ENCODE data around the gene KLF16. TPM values are rescaled to one million over a fixed set of nuclear protein-coding genes. Genes with fewer than 3 reads are reported as not detected.

Gene KLF16
- total RNA-seq, 1 donor from 2014 or later = 52.4 TPM

- no peaks in the 10 kb centered on the region for H3K36me3 ChIP-seq (ENCODE audit: insufficient read depth, low read length)
- no peaks in the 10 kb centered on the region for H3K9me3 Mint-ChIP-seq (ENCODE audit: unreplicated experiment)
- H3K4me1 ChIP-seq (ENCODE audit: insufficient read depth, low read length) = peaks cover 2% of the 10 kb centered on the region
- H4K20me1 ChIP-seq (ENCODE audit: insufficient read depth, low read length) = peaks cover 29% of the 10 kb centered on the region
- H3K4me3 Mint-ChIP-seq (ENCODE audit: unreplicated experiment) = no peak overlapping the region
- H3K36me3 Mint-ChIP-seq (ENCODE audit: low read depth, unreplicated experiment) = no peaks in the 10 kb centered on the region
- H3K79me2 ChIP-seq (ENCODE audit: insufficient read depth, low read length) = peaks cover 15% of the 10 kb centered on the region
- TF ChIP-seq EZH2 (IDR thresholded peaks at IDR 0.05; ENCODE audit: insufficient read depth, low read length) (no peak), CTCF (IDR thresholded peaks at IDR 0.05; ENCODE audit: insufficient read depth, low read depth, low read length) (no peak)
- H3K9ac ChIP-seq (ENCODE audit: low read length) = no peak overlapping the region
- no peak overlapping the region for H3K4me2 ChIP-seq (ENCODE audit: low read length)
- no peak for FAIRE-seq
- H3K4me1 Mint-ChIP-seq (ENCODE audit: low read depth, unreplicated experiment) = peaks cover 4% of the 10 kb centered on the region
- DNase-seq (ENCODE audit: low read depth) = no peak
- H3K9me3 ChIP-seq (ENCODE audit: insufficient read depth, low read depth, low read length) = no peaks in the 10 kb centered on the region
- no peak overlapping the region for H3K4me3 ChIP-seq (ENCODE audit: insufficient read depth, low read depth, low read length)
- no peak overlapping the region for H2AFZ ChIP-seq (ENCODE audit: low read depth, low read length)
- H3K27ac Mint-ChIP-seq (ENCODE audit: unreplicated experiment) = no peak overlapping the region
- H3K27ac ChIP-seq (ENCODE audit: low read depth, low read length) = no peak overlapping the region
- no peaks in the 10 kb centered on the region for H3K27me3 Mint-ChIP-seq (ENCODE audit: low read depth, unreplicated experiment)
- no peaks in the 10 kb centered on the region for H3K27me3 ChIP-seq (ENCODE audit: insufficient read depth, low read length)
These were observed 40.4 kb downstream of the KLF16 start for GRCh38 chr19:1823020-1823419.

DNA sequence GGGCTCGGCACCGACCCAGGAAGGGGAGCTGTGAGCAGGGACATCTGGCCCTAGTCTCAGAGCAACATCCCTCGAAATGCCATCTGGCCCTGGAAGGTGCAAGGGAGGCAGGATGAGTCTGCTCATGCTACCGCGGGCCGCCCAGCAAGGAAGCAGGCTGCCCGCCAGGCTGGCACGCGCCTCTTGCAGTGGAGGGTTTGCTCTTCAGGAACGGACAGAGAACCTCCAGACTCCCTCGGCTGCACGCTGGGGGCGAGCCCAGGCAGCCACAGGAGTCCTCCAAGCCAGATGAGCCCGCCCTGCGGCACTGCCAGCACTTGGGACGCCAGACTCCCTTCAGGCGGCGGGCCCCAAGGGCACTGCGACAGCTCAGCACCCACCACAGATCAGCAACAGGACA lies 41.2 kb downstream of the KLF16 start:
- no peak overlapping the region for H3K4me3 Mint-ChIP-seq (ENCODE audit: unreplicated experiment)
- no peak overlapping the region for H3K27ac Mint-ChIP-seq (ENCODE audit: unreplicated experiment)
- no peaks in the 10 kb centered on the region for H3K36me3 Mint-ChIP-seq (ENCODE audit: low read depth, unreplicated experiment)
- H3K4me1 Mint-ChIP-seq (ENCODE audit: low read depth, unreplicated experiment) = peaks cover 4% of the 10 kb centered on the region
- H3K27me3 Mint-ChIP-seq (ENCODE audit: low read depth, unreplicated experiment) = no peaks in the 10 kb centered on the region
- no peaks in the 10 kb centered on the region for H3K9me3 Mint-ChIP-seq (ENCODE audit: unreplicated experiment)
- H3K9me3 ChIP-seq (ENCODE audit: insufficient read depth, low read depth, low read length) = no peaks in the 10 kb centered on the region
- H3K27me3 ChIP-seq (ENCODE audit: insufficient read depth, low read length) = no peaks in the 10 kb centered on the region
- H3K36me3 ChIP-seq (ENCODE audit: insufficient read depth, low read length) = no peaks in the 10 kb centered on the region
- no peak overlapping the region for H3K27ac ChIP-seq (ENCODE audit: low read depth, low read length)
- H4K20me1 ChIP-seq (ENCODE audit: insufficient read depth, low read length) = peaks cover 26% of the 10 kb centered on the region
- H3K79me2 ChIP-seq (ENCODE audit: insufficient read depth, low read length) = peaks cover 15% of the 10 kb centered on the region
- H3K4me2 ChIP-seq (ENCODE audit: low read length) = no peak overlapping the region
- no peak overlapping the region for H3K9ac ChIP-seq (ENCODE audit: low read length)
- DNase-seq (ENCODE audit: low read depth) (no peak), FAIRE-seq (no peak)
- no peak overlapping the region for H2AFZ ChIP-seq (ENCODE audit: low read depth, low read length)
- TF ChIP-seq CTCF (IDR thresholded peaks at IDR 0.05; ENCODE audit: insufficient read depth, low read depth, low read length) (no peak), EZH2 (IDR thresholded peaks at IDR 0.05; ENCODE audit: insufficient read depth, low read length) (no peak)
- H3K4me1 ChIP-seq (ENCODE audit: insufficient read depth, low read length) = peaks cover 2% of the 10 kb centered on the region
- H3K4me3 ChIP-seq (ENCODE audit: insufficient read depth, low read depth, low read length) = no peak overlapping the region

DNA sequence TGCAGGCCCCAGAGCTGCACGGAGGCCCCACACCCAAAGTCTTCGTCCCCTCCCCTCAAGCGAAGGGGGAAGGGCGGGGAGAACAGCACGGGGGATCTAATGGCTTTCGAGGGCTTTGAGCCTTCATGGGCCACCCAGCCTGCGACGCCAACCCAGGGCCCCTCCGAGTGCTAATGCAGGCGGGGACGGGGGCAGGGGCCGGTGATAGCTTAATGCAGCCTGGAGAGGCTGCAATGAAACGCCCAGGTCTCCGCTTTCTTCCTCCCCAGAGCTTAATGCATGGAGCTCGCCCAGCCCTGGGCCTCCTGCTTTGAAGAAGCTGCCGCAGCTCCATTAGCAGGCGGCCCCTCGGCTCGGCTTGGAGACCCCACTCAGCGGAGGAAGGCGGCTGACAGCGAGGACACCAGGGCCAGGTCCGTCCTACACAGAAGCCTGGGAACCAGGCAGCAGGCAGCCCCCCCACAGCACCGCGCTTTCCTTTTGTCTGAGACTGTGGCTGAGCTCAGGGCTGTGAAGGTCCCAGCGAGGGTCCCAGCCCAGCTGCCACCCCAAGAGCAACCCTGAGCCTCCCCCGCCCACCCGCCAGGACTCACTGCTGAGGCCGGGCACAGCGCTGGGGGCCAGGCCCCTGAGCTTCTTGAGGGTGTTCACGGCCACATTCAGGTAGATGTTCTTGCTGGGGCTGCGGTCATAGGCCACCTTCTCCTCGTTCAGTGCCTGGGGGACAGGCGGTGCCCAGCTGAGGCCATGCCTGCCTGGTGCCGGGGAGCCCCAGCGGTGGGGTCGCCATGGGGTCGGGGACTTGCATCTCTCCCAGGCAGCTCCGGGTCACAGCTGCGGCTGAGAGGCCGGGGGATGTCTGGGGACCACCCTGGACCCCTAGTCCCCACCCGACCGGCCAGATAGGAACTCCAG lies 43.8 kb downstream of the KLF16 start:
- no peaks in the 10 kb centered on the region for H3K36me3 ChIP-seq (ENCODE audit: insufficient read depth, low read length)
- Mint-ChIP-seq H3K4me1 (ENCODE audit: low read depth, unreplicated experiment) (no peaks in the 10 kb centered on the region), H3K9me3 (ENCODE audit: unreplicated experiment) (no peaks in the 10 kb centered on the region), H3K36me3 (ENCODE audit: low read depth, unreplicated experiment) (no peaks in the 10 kb centered on the region), H3K4me3 (ENCODE audit: unreplicated experiment) (no peak overlapping the region), H3K27ac (ENCODE audit: unreplicated experiment) (no peak overlapping the region), H3K27me3 (ENCODE audit: low read depth, unreplicated experiment) (no peaks in the 10 kb centered on the region)
- no peaks in the 10 kb centered on the region for H3K4me1 ChIP-seq (ENCODE audit: insufficient read depth, low read length)
- peaks cover 14% of the 10 kb centered on the region for H4K20me1 ChIP-seq (ENCODE audit: insufficient read depth, low read length)
- TF ChIP-seq CTCF (IDR thresholded peaks at IDR 0.05; ENCODE audit: insufficient read depth, low read depth, low read length) (no peak), EZH2 (IDR thresholded peaks at IDR 0.05; ENCODE audit: insufficient read depth, low read length) (no peak)
- H2AFZ ChIP-seq (ENCODE audit: low read depth, low read length) = no peak overlapping the region
- DNase-seq (ENCODE audit: low read depth) (no peak), FAIRE-seq (no peak)
- no peaks in the 10 kb centered on the region for H3K27me3 ChIP-seq (ENCODE audit: insufficient read depth, low read length)
- H3K9me3 ChIP-seq (ENCODE audit: insufficient read depth, low read depth, low read length) = no peaks in the 10 kb centered on the region
- peaks cover 10% of the 10 kb centered on the region for H3K79me2 ChIP-seq (ENCODE audit: insufficient read depth, low read length)
- no peak overlapping the region for H3K4me2 ChIP-seq (ENCODE audit: low read length)
- no peak overlapping the region for H3K9ac ChIP-seq (ENCODE audit: low read length)
- no peak overlapping the region for H3K4me3 ChIP-seq (ENCODE audit: insufficient read depth, low read depth, low read length)
- H3K27ac ChIP-seq (ENCODE audit: low read depth, low read length) = no peak overlapping the region
